Heart left ventricle (tissue), 16 donors: ENCODE measurements around the gene LGALS7. TPM values are rescaled to one million over a fixed set of nuclear protein-coding genes. Genes with fewer than 3 reads are reported as not detected.

Experiments
- ATAC-seq, 4 donors: fragments of 200-7000 bp; cut with Tn5 transposase; one replicate each; pipeline ENCODE4 v1.9.1; 2020 to 2022; ENCODE audit warnings: moderate library complexity in 4 of 4, mild to moderate bottlenecking in 3 of 4, moderate number of reproducible peaks in 1 of 4
- DNase-seq, 5 donors: peaks; one replicate each; pipeline ENCODE4 v3.0.0-alpha.2; 2020
- H3K27ac ChIP-seq, 12 donors: fragments of 200-600 bp; sonication (generic) in 4 of 12; one replicate each; pipeline versions ENCODE4 v1.5.0 to v1.8.0; 2016 to 2022; ENCODE audit warnings: mild to moderate bottlenecking in 2 of 12
- H3K27me3 ChIP-seq, 9 donors: fragments of 200-600 bp; sonication (generic) in 2 of 9; one replicate each; pipeline versions ENCODE4 v1.5.1 to v1.8.0; 2016 to 2022; ENCODE audit warnings: mild to moderate bottlenecking in 3 of 9
- H3K36me3 ChIP-seq, 9 donors: fragments of 200-600 bp; sonication (generic) in 2 of 9; one replicate each; pipeline versions ENCODE4 v1.5.0 to v1.8.0; 2018 to 2022; ENCODE audit warnings: mild to moderate bottlenecking in 2 of 9
- H3K4me1 ChIP-seq, 12 donors: fragments of 200-600 bp; sonication (generic) in 4 of 12; one replicate each; pipeline versions ENCODE4 v1.5.0 to v1.8.0; 2016 to 2022; ENCODE audit warnings: mild to moderate bottlenecking in 3 of 12
- H3K4me3 ChIP-seq, 12 donors: fragments of 200-600 bp; sonication (generic) in 4 of 12; one replicate each; pipeline versions ENCODE4 v1.5.0 to v1.8.0; 2017 to 2022; ENCODE audit warnings: mild to moderate bottlenecking in 9 of 12, moderate library complexity in 4 of 12
- H3K9me3 ChIP-seq, 12 donors: fragments of 200-600 bp; sonication (generic) in 4 of 12; one replicate each; pipeline versions ENCODE4 v1.5.0 to v1.8.0; 2016 to 2022; ENCODE audit warnings: mild to moderate bottlenecking in 1 of 12
- POLR2A ChIP-seq, 2 donors: fragments of 450-650 bp; IDR thresholded peaks; one replicate each; pipeline ENCODE4 v1.6.1; 2017; ENCODE audit warnings: antibody characterized with exemption in 2 of 2, mild to moderate bottlenecking in 2 of 2, moderate library complexity in 2 of 2
- WGBS, 4 donors: extraction: QIAGEN DNeasy Blood & Tissue Kit in 2 of 4; methylation state at CpG; one replicate each; pipeline versions ENCODE4 v1.1.5 to v1.1.7; 2013 to 2018; 5-methylcytosine and 5-hydroxymethylcytosine counted together
- intact Hi-C, 10 donors: fragments of 100-400 bp; cut with DNase I; formaldehyde crosslinking; loops; one replicate each; pipeline versions ENCODE4 v1.11.1 to v1.14.2; 2022
- polyA plus RNA-seq, 2 donors: library from polyadenylated mRNA; stranded (reverse); fragments of 200-250 nt; gene quantifications; one replicate each; pipeline ENCODE4 v1.2.3, GENCODE V29; 2013
- total RNA-seq, 9 donors: library from RNA; depleted of rRNA in 2 of 9; stranded (reverse); fragments of >200 nt in 2 of 9; fragmentation: NEBNext Ultra II Directional in 3 of 9; extraction: Animal tissue kit (Norgen Biotek cat#: 25700) in 3 of 9; gene quantifications; one replicate each; pipeline versions ENCODE4 v1.1.0 to v1.2.4, GENCODE V29; 2016 to 2023
- TF ChIP-seq, protein P1 (sequence below), 12 donors: fragments of 200-600 bp; sonication (generic) in 4 of 12; IDR thresholded peaks; one replicate each; pipeline versions ENCODE4 v1.5.0 to v1.8.0; 2018 to 2022; ENCODE audit warnings: antibody characterized with exemption in 12 of 12, mild to moderate bottlenecking in 5 of 12
- donor health status: ischemic (EF 13 %, LVEDD 7.1; RV severe dilation, severe dysfunction).
- donor health status: healthy with polysubstance abuse.
- donor health status: DM: no; HTN: yes; CAD: no.
- donor health status: DM: no; HTN: no; CAD: no.
- donor health status: ischemic (EF 25% LVEDD 6.9; RV normal size, moderate dysfunction).
- donor health status: ischemic (EF 25% LVEDD 5.7; RV mildly dilated, moderate dysfunction).
- donor health status: healthy.
- donor health status: DM: yes; HTN: yes; CAD: no.
- donor health status: ischemic (EF 35%, LVEDD 5.7; RV mildly dilated, moderate dysfunction).
- donor health status: nonischemic (EF 11% LVEDD 7.7; RV severe dilation, severe dysfunction).
- donor health status: DM: yes; HTN: yes; CAD: no.
- donor health status: PGD.
- donor health status: ischemic (EF 29% LVEDD 5.4; RV normal size, mild dysfunction).
- donor health status: nonischemic (EF 23%, LVEDD 6.1; RV moderate dilation, normal function).

LGALS7 gene
- total and polyA plus RNA-seq, 11 donors = 0.33 TPM; not detected in 10

DNA sequence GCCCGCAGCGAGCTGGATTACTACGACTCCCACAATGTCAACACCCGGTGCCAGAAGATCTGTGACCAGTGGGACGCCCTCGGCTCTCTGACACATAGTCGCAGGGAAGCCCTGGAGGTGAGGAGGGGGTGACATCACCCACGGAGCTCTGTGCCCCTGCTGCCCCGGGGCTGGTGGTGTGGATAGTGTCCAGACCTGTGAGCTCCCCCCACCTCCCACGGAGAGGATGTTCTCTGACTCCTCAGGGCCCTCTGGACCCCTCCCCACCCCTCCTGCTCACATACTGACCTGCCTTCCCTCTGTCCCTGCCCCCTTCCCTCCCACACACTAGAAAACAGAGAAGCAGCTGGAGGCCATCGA, 49.7 kb downstream of the LGALS7 start:
- Histone ChIP-seq H3K27ac (peak overlapping the region in 11 of 12 donors; percentile 73 to 98 (median 90)), H3K36me3 (peaks cover 3 to 97% (median 87%) of the 10 kb centered on the region in 9 donors), H3K27me3 (no peaks in the 10 kb centered on the region), H3K4me3 (no peak overlapping the region), H3K9me3 (no peaks in the 10 kb centered on the region), H3K4me1 (peaks cover 29 to 88% (median 70%) of the 10 kb centered on the region in 12 donors)
- intact Hi-C loops = loop anchor here in 3 of 10 donors (5.0 to 10.0 kb wide), 4 partner anchors 71 to 179 kb away; partner anchors contain the start of genes ACTN4 (in 1 of the 3) and ECH1 (in 1 of the 3)
- ATAC-seq (no peak), DNase-seq (no peak)
- TF ChIP-seq, protein P1, sequence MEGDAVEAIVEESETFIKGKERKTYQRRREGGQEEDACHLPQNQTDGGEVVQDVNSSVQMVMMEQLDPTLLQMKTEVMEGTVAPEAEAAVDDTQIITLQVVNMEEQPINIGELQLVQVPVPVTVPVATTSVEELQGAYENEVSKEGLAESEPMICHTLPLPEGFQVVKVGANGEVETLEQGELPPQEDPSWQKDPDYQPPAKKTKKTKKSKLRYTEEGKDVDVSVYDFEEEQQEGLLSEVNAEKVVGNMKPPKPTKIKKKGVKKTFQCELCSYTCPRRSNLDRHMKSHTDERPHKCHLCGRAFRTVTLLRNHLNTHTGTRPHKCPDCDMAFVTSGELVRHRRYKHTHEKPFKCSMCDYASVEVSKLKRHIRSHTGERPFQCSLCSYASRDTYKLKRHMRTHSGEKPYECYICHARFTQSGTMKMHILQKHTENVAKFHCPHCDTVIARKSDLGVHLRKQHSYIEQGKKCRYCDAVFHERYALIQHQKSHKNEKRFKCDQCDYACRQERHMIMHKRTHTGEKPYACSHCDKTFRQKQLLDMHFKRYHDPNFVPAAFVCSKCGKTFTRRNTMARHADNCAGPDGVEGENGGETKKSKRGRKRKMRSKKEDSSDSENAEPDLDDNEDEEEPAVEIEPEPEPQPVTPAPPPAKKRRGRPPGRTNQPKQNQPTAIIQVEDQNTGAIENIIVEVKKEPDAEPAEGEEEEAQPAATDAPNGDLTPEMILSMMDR (IDR thresholded peaks at IDR 0.05) = no peak
- TF ChIP-seq POLR2A (IDR thresholded peaks at IDR 0.05) = no peak
- 48 to 61% (median 53%) methylated on average over 9 to 11 of the region's 11 CpGs for WGBS, 4 donors

DNA sequence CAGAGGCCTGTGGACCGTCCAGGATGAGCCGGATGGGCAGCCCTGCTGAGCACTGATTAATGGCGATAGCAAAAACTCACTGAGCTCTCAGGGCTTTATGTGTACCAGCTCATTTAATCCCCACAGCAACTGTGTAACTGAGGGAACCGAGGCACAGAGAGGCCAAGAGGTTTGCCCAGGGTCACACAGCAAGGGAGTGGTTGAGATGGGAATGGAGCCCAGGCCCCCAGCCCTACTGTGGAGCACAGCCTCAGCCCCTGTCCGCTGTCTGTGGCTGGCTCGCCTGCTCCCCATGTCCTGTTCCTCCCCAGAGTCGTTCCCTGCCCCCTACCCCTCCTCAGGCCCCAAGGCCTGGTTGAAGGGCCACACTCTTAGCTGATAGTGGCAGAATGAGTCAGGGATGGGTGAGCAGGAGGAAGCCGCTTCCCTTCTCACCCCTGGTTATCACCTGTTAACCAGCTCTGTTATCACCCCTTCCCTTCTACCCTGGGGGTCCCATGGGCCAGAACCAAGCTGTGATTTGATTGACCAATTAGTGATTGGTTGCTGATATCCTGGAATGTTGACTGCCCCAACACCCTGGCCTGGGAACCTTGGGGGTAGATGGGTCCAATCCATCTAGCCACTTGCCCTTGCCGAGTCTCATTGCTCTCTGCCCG, 50.2 kb downstream of the LGALS7 start:
- intact Hi-C loops = loop anchor here in 3 of 10 donors (5.0 to 10.0 kb wide), 4 partner anchors 71 to 178 kb away; partner anchors contain the start of genes ACTN4 (in 1 of the 3) and ECH1 (in 1 of the 3)
- ATAC-seq (no peak), DNase-seq (no peak)
- TF ChIP-seq, protein P1 (IDR thresholded peaks at IDR 0.05) = no peak
- TF ChIP-seq POLR2A (IDR thresholded peaks at IDR 0.05) = no peak
- Histone ChIP-seq H3K9me3 (no peaks in the 10 kb centered on the region), H3K27me3 (no peaks in the 10 kb centered on the region), H3K27ac (peak overlapping the region; percentile 73 to 98 (median 89)), H3K4me1 (peaks cover 29 to 89% (median 73%) of the 10 kb centered on the region in 12 donors), H3K36me3 (peaks cover 3 to 100% (median 91%) of the 10 kb centered on the region in 9 donors), H3K4me3 (no peak overlapping the region)
- WGBS, 4 donors = 66 to 70% (median 68%) methylated on average over 10 of the region's 10 CpGs

GRCh38 chr19:38721979-38722773, 51.1 kb downstream of the LGALS7 start:
- 9 to 20% (median 16%) methylated on average over 12 to 17 of the region's 17 CpGs for WGBS, 4 donors
- DNase-seq (peak; percentile 81 to 87 (median 83)), ATAC-seq (peak; percentile 34 to 59 (median 44))
- H3K9me3 ChIP-seq = no peaks in the 10 kb centered on the region
- peak overlapping the region; percentile 73 to 98 (median 89) for H3K27ac ChIP-seq
- no peaks in the 10 kb centered on the region for H3K27me3 ChIP-seq
- H3K4me1 ChIP-seq = peaks cover 22 to 89% (median 64%) of the 10 kb centered on the region in 12 donors
- H3K36me3 ChIP-seq = peaks cover 0 to 100% (median 91%) of the 10 kb centered on the region in 9 donors
- intact Hi-C loops = loop anchor here in 3 of 10 donors (5.0 to 10.0 kb wide), 4 partner anchors 70 to 177 kb away; partner anchors contain the start of genes ACTN4 (in 1 of the 3) and ECH1 (in 1 of the 3)
- H3K4me3 ChIP-seq = no peak overlapping the region
- no peak for TF ChIP-seq POLR2A (IDR thresholded peaks at IDR 0.05)
- TF ChIP-seq, protein P1 (IDR thresholded peaks at IDR 0.05) = peak in 2 of 12 donors; percentile 12 to 19
